OCI-LY1 (cell line): Measurements from ENCODE around the gene CST4.

Source experiments
- H2AFZ ChIP-seq: fragments of 200-600 bp; sonication (generic), shearing (Covaris generic); 2 replicates; pipeline ENCODE4 v1.6.0; 2014; ENCODE audit warnings: antibody characterized with exemption, mild to moderate bottlenecking, low read length
- H3F3A ChIP-seq: fragments of 200-600 bp; sonication (generic), shearing (Covaris generic); 2 replicates; pipeline ENCODE4 v1.6.0; 2014; ENCODE audit warnings: mild to moderate bottlenecking, antibody characterized with exemption, low read length, moderate library complexity; ENCODE audit not compliant: insufficient read depth
- H3K27ac ChIP-seq: fragments of 200-600 bp; sonication (generic); 2 replicates; pipeline ENCODE4 v1.5.1; 2014; ENCODE audit warnings: low read length, mixed run types, mild to moderate bottlenecking, low read depth; ENCODE audit not compliant: poor library complexity, severe bottlenecking
- H3K27me3 ChIP-seq: fragments of 200-600 bp; sonication (generic); 2 replicates; pipeline ENCODE4 v1.6.0; 2014; ENCODE audit warnings: antibody characterized with exemption, mild to moderate bottlenecking, low read length, moderate library complexity; ENCODE audit not compliant: insufficient read depth
- H3K36me3 ChIP-seq: fragments of 200-600 bp; sonication (generic); 2 replicates; pipeline ENCODE4 v1.6.1; 2014; ENCODE audit warnings: mild to moderate bottlenecking, antibody characterized with exemption, low read length, moderate library complexity, mixed read lengths; ENCODE audit not compliant: insufficient read depth
- H3K4me1 ChIP-seq: fragments of 200-600 bp; sonication (generic); 2 replicates; pipeline ENCODE4 v1.5.1; 2014; ENCODE audit warnings: mild to moderate bottlenecking, low read length, moderate library complexity; ENCODE audit not compliant: insufficient read depth, severe bottlenecking
- H3K4me2 ChIP-seq: fragments of 200-600 bp; sonication (generic), shearing (Covaris generic); 2 replicates; pipeline ENCODE4 v1.6.1; 2014; ENCODE audit warnings: low read length
- H3K4me3 ChIP-seq: fragments of 200-600 bp; sonication (generic); 2 replicates; pipeline ENCODE4 v1.5.1; 2014; ENCODE audit warnings: low read length, low read depth, mild to moderate bottlenecking, mixed read lengths; ENCODE audit not compliant: poor library complexity, severe bottlenecking
- H3K79me2 ChIP-seq: fragments of 200-600 bp; shearing (Covaris generic); 2 replicates; pipeline ENCODE4 v1.6.1; 2016; ENCODE audit warnings: mixed run types, low read length, mixed read lengths; ENCODE audit not compliant: insufficient read depth
- H3K9ac ChIP-seq: fragments of 200-600 bp; sonication (generic), shearing (Covaris generic); 2 replicates; pipeline ENCODE4 v1.6.1; 2014; ENCODE audit warnings: mild to moderate bottlenecking, low read length, mixed read lengths
- H3K9me2 ChIP-seq: fragments of 200-600 bp; sonication (generic), shearing (Covaris generic); 2 replicates; pipeline ENCODE4 v1.6.1; 2014; ENCODE audit warnings: low read depth, mild to moderate bottlenecking, low read length, mixed read lengths
- H3K9me3 ChIP-seq: fragments of 200-600 bp; shearing (Covaris generic); 2 replicates; pipeline ENCODE4 v1.6.1; 2014; ENCODE audit warnings: low read length, mixed read lengths
- H4K20me1 ChIP-seq: fragments of 200-600 bp; sonication (generic), shearing (Covaris generic); 2 replicates; pipeline ENCODE4 v1.6.0; 2016; ENCODE audit warnings: mild to moderate bottlenecking, low read length; ENCODE audit not compliant: insufficient read depth
- CTCF ChIP-seq: fragments of 200-600 bp; sonication (generic), shearing (Covaris generic); IDR thresholded peaks from 2 replicates; pipeline ENCODE4 v1.5.1; 2017; ENCODE audit warnings: mild to moderate bottlenecking, antibody characterized with exemption, low read length, moderate library complexity, mixed read lengths
- EZH2 ChIP-seq: fragments of 200-600 bp; sonication (generic), shearing (Covaris generic); IDR thresholded peaks from 2 replicates; pipeline ENCODE4 v1.8.0; 2017; ENCODE audit warnings: borderline replicate concordance, mixed run types, mild to moderate bottlenecking, antibody characterized with exemption, low read length, moderate library complexity, mixed read lengths

CST4 gene

GRCh38 chr20:23669327-23669726 is 19.5 kb downstream of the CST4 start:
- H3K27ac ChIP-seq, result no peak overlapping the region
- no peaks in the 10 kb centered on the region for H3K9me2 ChIP-seq
- no peaks in the 10 kb centered on the region for H3K4me1 ChIP-seq
- H3K4me2 ChIP-seq, result no peak overlapping the region
- H3K9ac ChIP-seq, result no peak overlapping the region
- no peaks in the 10 kb centered on the region for H3K36me3 ChIP-seq
- H3K27me3 ChIP-seq, result no peaks in the 10 kb centered on the region
- no peak overlapping the region for H3K4me3 ChIP-seq
- no peaks in the 10 kb centered on the region for H3F3A ChIP-seq
- TF ChIP-seq CTCF, result no peak
- no peak for TF ChIP-seq EZH2
- H3K79me2 ChIP-seq, result no peaks in the 10 kb centered on the region
- no peaks in the 10 kb centered on the region for H3K9me3 ChIP-seq
- no peak overlapping the region for H2AFZ ChIP-seq
- H4K20me1 ChIP-seq, result no peaks in the 10 kb centered on the region

GRCh38 chr20:23668477-23668951 is 20.3 kb downstream of the CST4 start:
- Histone ChIP-seq H3K4me3 (no peak overlapping the region), H3F3A (no peaks in the 10 kb centered on the region), H3K9me2 (no peaks in the 10 kb centered on the region), H3K4me2 (no peak overlapping the region), H3K27ac (no peak overlapping the region), H3K79me2 (no peaks in the 10 kb centered on the region), H3K9ac (no peak overlapping the region), H3K9me3 (no peaks in the 10 kb centered on the region), H3K27me3 (no peaks in the 10 kb centered on the region), H4K20me1 (no peaks in the 10 kb centered on the region), H3K4me1 (no peaks in the 10 kb centered on the region), H2AFZ (no peak overlapping the region), H3K36me3 (no peaks in the 10 kb centered on the region)
- TF ChIP-seq EZH2 (no peak), CTCF (peak; percentile 76)

GRCh38 chr20:23667666-23668065 is 21.2 kb downstream of the CST4 start:
- Histone ChIP-seq H3F3A (no peaks in the 10 kb centered on the region), H3K79me2 (no peaks in the 10 kb centered on the region), H3K36me3 (no peaks in the 10 kb centered on the region), H2AFZ (no peak overlapping the region), H3K27ac (no peak overlapping the region), H3K9me3 (no peaks in the 10 kb centered on the region), H3K4me3 (no peak overlapping the region), H3K9me2 (no peaks in the 10 kb centered on the region), H3K4me1 (no peaks in the 10 kb centered on the region), H3K9ac (no peak overlapping the region), H3K27me3 (no peaks in the 10 kb centered on the region), H4K20me1 (no peaks in the 10 kb centered on the region), H3K4me2 (no peak overlapping the region)
- no peak for TF ChIP-seq CTCF
- TF ChIP-seq EZH2, result no peak
